GM21717 (cell line): ENCODE data around the gene SBF2.

Experiments
- ATAC-seq: cut with Tn5 transposase; IDR thresholded peaks from one replicate; pipeline ENCODE4 v1.9.1; 2021; ENCODE audit warnings: mild to moderate bottlenecking, moderate library complexity; ENCODE audit not compliant: unreplicated experiment

SBF2 gene

DNA sequence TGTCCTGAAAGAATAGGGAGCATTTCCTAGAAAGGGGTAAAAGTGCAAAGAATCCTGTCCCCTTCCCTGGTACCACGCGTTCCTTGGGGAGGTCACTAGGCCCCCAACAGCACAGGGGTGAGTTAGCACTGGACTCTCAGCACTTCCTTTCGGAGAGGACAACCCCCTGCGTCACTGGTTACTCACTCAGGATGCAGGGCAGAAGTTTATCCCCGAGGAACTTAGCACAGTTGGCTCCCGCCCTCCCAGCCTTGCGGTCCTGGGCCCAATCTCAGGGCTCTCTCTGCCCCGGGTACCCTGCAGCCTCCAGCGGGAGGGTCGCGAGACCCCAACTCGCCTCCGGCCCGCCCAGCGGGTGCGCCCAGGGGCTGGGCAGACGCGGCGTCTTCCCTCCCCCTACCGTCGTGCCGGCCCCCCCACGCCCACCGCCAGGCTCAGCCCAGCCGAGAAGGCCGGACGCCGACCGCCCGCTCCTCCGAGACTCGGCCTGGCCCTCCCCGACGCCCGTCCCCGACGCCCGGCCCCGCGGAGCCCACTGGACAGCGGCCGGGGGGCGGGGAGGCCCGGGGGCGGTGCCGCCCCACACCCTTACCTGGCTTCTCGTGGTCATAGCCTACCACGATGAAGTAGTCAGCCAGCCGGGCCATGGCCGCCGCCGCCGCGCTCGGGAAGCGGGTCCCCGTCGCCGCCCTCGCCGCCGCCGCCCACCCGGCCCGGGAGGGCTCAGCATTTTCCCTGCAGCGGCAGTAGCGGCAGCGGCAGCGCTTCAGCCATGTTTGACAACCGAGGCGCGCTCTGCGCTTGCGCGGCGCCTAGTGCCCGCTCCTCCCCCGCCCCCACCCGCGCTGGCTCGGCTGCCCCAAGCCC, at the start of gene SBF2:
TSS of gene SBF2 (minus strand) at position 797 of the 867 bp plus-strand sequence. CDS start at position 647, 150 bp downstream.
- ATAC-seq = peak; percentile 39

DNA sequence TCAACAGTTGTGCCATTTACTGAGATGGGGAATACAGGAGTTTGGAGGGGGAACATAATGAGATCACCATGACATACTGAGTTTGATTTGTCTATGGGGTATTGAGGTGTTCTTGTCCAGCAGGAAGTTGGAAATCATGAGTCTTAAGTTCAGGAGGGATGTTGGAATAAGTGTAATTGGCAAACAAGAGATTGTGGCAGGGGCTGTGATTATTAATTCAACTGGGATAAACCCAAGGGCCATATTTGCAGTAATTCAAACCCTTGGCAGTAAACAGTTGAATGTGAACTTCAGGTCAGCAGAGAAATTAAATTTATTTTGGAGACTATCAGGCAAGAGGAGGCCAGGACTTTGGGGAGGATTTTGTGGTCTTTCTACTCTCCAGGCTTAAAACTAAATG, 44.3 kb upstream of the SBF2 start:
- no peak for ATAC-seq

DNA sequence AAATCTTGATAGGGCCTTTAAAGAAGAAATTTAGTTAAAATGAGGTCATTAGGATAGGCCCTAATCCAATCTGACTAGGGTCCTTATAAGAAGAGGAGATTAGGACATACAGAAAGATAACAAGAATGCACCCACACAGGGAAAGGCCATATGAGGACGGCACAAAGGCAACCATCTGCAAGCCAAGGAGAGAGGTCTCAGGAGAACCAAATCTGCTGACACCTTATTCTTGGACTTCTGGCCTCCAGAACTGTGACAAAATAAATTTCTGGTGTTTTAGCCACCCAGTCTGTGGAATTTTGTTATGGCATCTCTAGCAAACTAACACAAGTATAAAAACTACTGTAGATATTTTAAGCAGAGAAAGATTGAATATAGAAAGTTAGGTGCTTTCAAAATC, 39.5 kb upstream of the SBF2 start:
- ATAC-seq = no peak

DNA sequence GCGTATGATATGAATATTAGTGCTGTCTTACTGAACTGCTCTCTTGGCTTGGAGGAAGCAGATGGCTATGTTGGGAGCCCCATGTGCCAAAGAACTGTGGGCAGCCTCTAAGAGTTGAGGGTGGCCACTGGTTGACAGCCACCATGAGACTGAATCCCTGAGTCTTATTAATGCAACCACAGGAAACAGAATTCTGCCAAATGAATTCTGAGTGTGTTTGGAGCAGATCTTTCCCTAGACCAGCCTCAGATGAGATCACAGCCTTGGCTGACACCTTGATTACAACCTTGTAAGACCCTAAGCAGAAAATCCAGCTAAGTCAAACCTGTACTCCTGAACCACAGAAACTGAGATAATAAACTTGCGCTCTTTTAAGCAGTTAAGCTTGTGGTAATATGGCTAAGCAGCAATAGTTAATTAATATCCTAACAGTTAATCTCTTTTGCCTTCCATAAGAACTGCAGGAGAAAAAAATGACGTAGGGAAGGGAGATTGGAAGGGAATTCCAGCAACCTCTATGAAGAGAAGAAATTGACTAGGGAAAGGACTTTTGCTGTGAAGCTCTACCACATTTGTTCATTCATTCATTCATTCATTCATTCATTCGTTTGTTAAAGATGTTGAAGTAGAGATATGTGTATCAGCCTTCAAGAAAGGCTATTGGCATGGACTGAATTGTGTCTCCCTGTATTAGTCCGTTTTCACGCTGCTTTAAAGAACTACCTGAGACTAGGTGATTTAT, 37.7 kb upstream of the SBF2 start:
- ATAC-seq = no peak

DNA sequence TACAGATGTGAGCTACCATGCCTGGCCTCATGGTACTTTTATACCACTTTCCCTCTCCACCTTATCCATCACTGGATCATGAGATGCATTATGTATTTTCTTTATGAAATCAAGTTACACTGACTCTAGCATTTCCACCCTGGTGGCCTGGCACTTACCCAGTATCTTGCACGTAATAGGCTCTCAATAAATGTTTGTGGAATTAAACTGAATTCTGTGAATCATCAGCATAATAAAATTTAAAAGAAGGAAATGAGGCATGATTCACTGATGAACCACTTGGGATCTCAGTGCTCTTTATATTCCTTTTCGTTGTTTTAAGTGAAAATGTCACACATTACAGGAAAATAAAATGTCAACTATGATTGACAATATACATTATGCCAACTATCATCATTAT, 35.9 kb upstream of the SBF2 start:
- ATAC-seq = no peak

DNA sequence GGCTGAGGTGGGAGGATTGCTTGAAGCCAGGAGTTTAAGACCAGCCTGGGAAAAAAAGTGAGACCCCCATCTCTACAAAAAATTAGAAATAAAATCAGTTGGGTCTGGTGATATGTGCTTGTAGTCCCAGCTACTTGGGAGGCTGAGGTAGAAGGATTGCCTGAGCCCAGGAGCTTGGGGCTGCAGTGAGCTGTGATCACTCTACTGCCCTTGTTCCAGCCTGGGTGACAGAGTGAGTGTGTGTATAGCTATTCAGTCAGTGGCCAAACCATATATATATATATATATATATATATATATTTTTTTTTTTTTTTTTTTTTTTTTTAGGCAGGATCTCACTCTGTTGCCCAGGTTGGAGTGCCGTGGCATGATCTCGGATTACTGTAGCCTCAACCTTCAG, 35.3 kb upstream of the SBF2 start:
- no peak for ATAC-seq

DNA sequence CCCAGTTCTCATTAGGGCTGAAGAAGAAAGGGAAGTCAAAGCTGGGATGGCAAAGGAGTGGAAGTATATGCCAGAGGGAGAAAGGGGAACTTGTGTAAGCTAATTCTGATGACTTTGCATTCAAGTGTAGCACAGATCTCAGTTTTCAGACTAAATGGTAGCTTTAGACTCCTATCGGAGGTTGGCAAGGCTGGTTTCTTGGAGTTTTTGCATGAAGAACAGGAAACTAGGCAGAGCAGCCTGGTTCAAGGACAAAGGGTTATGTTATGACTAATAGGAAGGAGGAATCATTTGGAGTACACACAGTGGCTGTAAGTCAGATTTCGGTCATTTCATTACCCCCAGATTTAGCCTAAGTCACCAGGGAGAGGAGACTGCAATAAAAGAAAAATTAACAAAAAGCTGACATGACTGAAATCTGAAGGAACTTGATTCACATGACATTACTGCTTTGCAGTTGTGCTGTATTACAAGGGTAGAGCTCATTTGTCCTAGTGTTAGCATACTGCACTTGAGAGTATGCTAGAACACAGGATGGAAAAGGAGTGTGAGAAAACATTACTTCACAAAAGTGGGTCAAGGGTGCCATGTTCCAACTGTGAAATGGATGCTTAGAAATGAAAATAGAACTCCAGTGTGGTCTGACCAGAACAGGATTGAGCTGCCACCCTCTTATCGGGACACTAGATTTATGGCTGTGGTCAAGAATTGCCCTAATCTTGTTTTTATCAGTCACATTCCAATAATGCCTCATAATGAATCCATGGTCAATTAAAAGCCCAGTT, 34.5 kb upstream of the SBF2 start:
- ATAC-seq = no peak

DNA sequence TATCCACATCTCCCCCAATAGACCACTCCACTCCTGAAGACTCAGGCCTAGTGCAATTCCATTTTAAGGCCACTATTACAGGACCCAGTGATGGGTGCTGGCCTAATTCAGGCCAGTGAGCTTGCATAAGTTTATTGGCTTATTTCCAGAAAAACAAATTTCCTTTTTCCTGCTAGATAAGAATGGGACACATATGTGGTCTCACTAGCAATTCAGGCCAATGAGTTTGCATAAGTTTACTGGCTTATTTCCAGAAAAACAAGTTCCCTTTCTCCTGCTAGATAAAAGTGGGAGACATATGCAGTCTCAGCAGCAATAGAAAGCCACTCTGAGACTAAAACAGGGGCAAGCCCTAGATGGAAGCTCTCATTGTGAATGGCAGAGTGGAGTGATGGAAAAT, 33.2 kb upstream of the SBF2 start:
- ATAC-seq = no peak

DNA sequence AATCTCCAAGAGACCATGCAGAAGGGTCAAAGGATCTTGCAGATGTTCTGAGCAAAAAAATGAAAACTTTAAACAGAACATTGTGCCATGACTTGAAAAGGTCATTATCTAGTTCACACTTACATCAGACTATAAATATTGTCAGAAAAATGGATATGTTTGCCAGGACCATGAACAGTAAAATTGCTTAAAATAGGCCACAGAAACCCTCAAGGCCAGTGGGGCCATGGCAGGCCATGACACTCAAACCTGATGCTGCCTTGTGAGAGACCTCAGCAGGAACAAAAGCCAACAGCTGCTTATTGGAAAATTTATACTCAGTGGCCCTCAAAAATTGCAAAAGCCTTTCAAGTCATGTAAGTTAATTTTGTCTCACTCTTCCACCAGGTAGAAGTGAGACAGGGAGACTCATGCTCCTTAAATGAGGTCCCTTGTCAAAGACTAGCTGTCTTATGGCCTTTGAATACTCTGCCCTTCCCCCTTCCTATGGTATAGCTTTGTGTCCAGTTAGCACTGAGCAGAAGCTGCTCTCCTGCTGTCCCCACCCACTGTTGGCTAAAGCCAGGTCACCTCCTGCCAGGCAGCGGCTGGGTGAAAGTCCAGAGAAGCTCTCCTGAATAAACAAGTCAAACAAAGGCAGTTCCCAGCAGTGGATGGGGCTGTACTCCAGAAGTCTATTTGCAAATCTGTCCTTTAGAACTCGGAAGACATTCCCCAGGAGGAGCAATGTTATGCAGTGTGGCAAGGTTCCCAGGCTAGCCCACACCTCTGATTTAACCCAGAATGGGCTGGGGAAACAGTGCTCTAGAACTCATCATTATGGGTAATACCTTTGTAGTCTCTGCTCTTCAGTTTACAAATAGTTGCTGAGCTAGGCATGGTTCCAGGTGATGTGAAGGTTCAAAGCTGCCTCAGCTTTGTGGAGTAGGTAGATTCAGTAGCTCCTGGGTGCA, 32.3 kb upstream of the SBF2 start:
- no peak for ATAC-seq

DNA sequence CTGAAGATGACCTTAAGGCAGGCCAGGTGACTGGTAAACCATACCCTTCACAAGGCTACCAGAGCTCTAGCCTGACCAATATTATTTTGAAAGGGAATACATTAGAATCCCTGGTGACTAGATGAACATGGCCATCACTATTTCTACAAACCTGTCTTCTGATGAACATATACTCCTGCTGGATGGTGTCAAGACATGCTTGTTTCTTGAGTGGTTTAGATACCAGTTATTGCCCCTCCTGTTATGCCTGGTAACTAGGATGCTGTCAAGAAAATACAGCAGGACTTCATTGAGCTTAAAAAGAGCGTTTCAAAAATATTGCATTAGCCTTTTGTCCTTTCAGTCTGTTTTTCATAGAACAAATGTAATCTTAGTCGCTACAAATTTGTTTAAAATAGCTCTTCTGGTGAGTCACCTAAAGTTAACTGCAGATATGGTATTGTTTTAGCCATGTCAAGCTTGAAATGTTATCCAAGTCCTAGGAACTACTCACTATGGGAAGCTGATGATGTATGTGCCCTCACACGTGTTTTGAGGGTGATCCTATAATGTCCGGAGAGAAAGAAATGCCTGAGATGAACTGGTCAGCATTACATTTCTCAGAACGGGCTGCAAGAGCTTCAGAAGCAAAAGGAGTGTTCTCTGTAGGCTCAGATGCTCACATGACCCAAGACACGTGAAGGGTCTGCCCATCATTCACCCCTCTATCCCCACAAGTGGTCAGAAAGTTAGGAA, 31.4 kb upstream of the SBF2 start:
- no peak for ATAC-seq

DNA sequence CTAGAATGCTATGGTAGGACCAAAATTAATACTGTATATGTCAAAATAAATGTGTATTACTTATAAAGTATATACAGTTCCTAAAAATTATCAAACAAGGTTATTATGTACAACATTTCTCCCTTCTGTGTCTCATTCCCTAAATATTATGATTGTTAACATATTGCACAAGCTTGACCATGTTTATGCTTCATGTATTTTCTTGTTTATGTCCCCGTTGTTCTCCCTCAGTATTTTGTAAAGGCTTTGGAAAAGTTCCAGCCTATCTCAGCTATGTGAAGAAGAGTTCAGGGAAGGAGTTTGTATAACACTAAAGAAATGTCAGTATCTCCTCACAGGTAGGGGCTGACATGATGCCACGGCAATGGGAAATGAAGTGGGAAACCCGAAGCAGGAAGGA, 30.5 kb upstream of the SBF2 start:
- ATAC-seq = no peak

DNA sequence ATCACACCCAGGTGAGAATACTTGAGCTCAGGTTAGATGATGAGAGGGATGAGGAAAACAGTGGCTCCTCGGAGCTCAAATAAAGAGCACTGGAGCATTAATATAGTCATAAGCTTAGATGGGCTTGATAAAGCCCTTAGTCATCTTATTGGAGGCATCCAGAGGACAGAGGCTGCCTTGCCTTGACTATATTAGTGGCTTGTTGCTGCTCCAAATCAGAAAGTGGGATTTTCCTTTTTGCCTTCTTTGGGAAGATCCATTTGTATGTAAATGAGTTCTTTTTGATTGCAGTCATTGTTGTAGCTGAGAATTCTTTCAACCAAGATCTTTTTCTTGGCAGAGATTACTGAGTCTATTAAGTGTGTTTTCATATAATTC, 29.8 kb upstream of the SBF2 start:
- ATAC-seq = no peak

DNA sequence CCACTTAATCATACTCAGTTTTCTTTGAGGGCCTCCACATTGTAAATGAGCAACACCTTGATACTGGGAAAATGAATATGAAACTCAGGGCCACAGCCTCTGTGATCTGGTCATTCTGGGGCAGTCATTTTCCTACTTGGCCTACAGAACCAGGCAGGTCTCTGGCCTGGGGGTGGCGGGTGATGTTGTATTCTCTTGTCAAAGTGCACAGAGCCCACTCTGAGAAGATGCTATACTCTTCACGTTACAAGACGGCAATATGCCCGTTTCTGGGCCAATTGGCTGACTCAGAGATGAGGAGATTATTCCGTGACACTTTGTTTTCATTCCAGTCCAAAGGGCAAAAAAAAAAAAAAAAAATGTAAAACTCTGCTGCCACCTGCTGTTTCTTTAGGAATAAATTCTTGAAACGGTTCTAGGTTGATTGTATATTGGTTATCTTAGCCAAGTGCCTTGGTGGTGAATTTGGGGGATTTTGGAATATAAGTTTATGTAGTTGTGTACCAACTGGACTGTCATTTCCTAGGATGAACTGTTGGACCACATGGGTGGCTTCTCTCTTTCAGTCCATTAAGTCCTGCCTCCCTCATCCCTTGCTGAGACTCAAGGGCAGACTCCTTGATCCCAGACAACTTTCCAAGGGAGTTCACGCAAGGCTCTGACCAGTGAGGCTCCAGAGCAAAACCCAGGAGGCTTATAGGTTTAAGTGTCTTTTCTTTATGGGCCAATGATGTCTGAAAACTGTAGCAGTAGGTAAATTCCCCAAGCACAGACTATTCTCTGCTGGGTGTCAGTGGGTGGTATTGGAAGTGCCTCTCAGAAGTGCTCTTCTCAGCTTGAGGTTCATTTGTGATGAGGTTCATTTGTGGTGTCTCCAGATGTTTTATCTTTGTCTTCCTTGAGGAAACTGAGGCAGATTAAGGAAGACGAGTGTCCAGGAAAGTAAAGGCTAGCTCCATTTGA, 29.1 kb upstream of the SBF2 start:
- ATAC-seq = no peak

DNA sequence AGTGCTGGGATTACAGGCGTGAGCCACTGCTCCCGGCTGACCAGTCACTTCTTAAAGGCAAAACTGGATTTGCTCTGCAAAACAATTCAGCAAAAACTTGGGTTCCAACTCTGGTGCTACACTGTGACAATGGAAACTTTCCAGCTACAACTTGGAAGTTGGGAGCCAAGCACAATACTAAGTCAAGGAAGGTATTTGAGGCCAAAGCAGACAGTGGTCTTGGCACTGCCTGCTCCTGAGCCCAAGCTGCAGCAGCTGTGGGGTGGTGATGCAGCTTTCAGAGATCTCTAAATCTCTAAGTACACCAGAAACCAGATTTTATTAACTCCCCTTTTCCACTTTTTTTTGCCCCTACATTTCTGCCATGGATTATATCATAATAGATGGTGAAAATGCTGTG, 28.4 kb upstream of the SBF2 start:
- ATAC-seq = no peak

DNA sequence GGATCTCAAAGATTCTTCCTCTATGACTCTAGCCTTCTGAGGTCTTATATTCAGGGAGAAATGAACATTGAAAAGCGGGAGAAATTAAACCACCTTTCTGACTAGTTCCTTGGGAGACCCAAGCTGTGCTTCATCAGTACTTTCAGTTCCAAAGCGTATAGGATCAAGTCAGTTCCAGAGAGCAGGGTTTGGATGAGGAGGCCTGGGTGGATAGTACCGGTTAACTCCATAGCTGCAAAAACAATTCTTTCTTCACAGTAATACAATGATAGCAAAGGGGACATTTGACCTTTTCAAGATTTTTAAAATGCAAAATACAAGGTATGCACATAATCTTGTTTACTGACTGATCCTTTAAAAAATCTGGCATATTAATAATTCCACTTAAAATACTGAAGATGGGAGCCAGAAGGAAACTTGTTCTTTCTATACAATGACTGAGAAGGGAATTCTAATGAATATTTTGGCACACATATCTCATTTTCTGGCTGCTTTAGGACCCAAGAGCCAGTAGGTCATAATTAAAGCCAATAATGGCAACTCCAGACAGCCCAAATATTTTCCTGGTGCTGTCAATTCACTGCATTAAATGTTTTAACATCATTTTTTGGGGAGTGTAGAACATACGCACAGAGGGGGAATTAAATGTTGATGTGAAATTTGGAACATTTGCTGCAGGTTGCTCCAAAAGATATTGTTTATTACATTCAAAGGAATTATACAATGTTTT, 26.9 kb upstream of the SBF2 start:
- ATAC-seq = no peak

DNA sequence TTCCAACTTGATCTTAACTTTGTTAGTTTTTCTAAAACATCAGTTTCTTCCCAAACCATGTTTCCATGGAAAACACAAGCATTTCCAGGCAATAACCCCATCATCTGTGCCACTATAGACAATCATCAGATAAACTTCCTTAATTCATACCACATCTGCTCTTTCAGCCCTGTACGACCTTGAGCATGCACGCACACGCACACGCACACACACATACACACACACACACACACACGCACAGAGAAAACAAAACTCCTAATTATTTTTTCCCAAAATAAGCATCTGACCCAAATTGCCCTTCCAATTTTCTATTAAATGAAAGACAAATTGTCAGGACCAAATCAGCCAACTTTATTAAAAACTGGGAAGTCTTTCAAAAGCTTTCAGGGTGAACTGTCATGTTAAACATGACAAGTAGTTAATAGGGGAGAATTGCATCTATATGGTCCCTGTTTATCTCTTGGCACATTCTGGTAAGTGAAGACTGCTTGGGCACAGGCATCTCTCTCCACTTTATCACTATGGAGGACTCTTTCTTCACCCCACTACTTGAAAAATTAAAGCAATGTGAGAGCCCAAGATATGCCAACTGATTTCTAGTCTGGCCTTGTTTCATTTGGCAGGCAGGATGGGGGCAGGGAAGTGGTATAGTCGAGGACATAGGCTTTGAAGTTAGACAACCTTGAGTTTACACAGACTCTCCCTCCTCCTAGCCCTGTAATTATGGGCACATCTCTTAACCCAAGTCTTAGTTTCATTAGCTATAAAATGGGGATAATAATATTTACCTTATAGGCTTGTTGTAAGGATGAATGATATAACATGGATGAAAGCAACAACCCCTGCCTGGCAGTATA, 25.9 kb upstream of the SBF2 start:
- no peak for ATAC-seq

DNA sequence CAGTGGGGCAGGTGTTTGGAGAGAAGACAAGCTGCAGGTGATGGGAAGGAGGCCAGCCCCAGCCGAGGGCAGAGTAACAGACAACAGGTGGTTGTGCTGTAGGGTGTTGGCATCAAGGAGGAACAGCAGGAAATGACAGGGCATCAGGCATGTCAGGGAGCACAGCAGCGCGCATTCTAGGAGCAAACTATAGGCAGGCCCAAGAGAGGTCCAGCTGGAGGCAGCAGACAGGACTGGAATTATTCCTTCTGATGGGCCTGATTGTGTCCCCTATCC, 24.4 kb upstream of the SBF2 start:
- no peak for ATAC-seq
